Measurements from ENCODE around the gene APCDD1. TPM values are rescaled to one million over a fixed set of nuclear protein-coding genes. Genes with fewer than 3 reads are reported as not detected.

The APCDD1 gene
- total and polyA plus RNA-seq, 4 donors, result 0.51 to 2.8 (median 1.5) TPM

- H3K4me1 ChIP-seq (ENCODE audit: control insufficient read depth in 4 of 4, insufficient read depth in 4 of 4, low read length in 3 of 4), result no peaks in the 10 kb centered on the region
- H3K9ac ChIP-seq (ENCODE audit: low read depth in 1 of 2, low read length in 2 of 2), result no peak overlapping the region
- H3K9me3 ChIP-seq (ENCODE audit: control insufficient read depth in 4 of 4, low read length in 3 of 4), result no peaks in the 10 kb centered on the region
- H3K36me3 ChIP-seq (ENCODE audit: control insufficient read depth in 4 of 4, insufficient read depth in 3 of 4, low read depth in 1 of 4, low read length in 3 of 4), result no peaks in the 10 kb centered on the region
- H3K4me3 ChIP-seq (ENCODE audit: low read depth in 1 of 3, low read length in 3 of 3), result no peak overlapping the region
- TF ChIP-seq JUND (IDR thresholded peaks at IDR 0.05), result no peak
- TF ChIP-seq RAD21 (IDR thresholded peaks at IDR 0.05), result no peak
- no peak for TF ChIP-seq FOXA1 (IDR thresholded peaks at IDR 0.05)
- TF ChIP-seq GABPA (IDR thresholded peaks at IDR 0.05 in 1 of 2, conservative IDR thresholded peaks at IDR 0.05 in 1 of 2), result no peak
- TF ChIP-seq HNF4G (IDR thresholded peaks at IDR 0.05), result no peak
- no peak for TF ChIP-seq MAX (IDR thresholded peaks at IDR 0.05)
- H3K27me3 ChIP-seq (ENCODE audit: control insufficient read depth in 4 of 4, insufficient read depth in 4 of 4, low read length in 3 of 4), result peaks cover 0 to 4% (median 3%) of the 10 kb centered on the region in 4 donors
- no peak overlapping the region for H3K27ac ChIP-seq (ENCODE audit: low read depth in 1 of 2, low read length in 2 of 2)
- no peak for DNase-seq (ENCODE audit: low spot score)
Observed at GRCh38 chr18:10409041-10409440, 45.4 kb upstream of the APCDD1 start.

GRCh38 chr18:10410472-10411308 is 43.7 kb upstream of the APCDD1 start:
- Histone ChIP-seq H3K4me1 (ENCODE audit: control insufficient read depth in 4 of 4, insufficient read depth in 4 of 4, low read length in 3 of 4) (no peaks in the 10 kb centered on the region), H3K9me3 (ENCODE audit: control insufficient read depth in 4 of 4, low read length in 3 of 4) (no peaks in the 10 kb centered on the region), H3K4me3 (ENCODE audit: low read depth in 1 of 3, low read length in 3 of 3) (no peak overlapping the region), H3K36me3 (ENCODE audit: control insufficient read depth in 4 of 4, insufficient read depth in 3 of 4, low read depth in 1 of 4, low read length in 3 of 4) (no peaks in the 10 kb centered on the region), H3K9ac (ENCODE audit: low read depth in 1 of 2, low read length in 2 of 2) (no peak overlapping the region), H3K27me3 (ENCODE audit: control insufficient read depth in 4 of 4, insufficient read depth in 4 of 4, low read length in 3 of 4) (peaks cover 0 to 3% (median 1%) of the 10 kb centered on the region in 4 donors), H3K27ac (ENCODE audit: low read depth in 1 of 2, low read length in 2 of 2) (no peak overlapping the region)
- no peak for DNase-seq (ENCODE audit: low spot score)
- WGBS, result 74% methylated on average over 11 of the region's 11 CpGs
- TF ChIP-seq HNF4G (IDR thresholded peaks at IDR 0.05), result no peak
- no peak for TF ChIP-seq YY1 (IDR thresholded peaks at IDR 0.05)
- TF ChIP-seq EGR1 (IDR thresholded peaks at IDR 0.05; ENCODE audit: low read depth in 2 of 2), result no peak
- no peak for TF ChIP-seq REST (IDR thresholded peaks at IDR 0.05)
- no peak for TF ChIP-seq NR2F2 (IDR thresholded peaks at IDR 0.05)
- TF ChIP-seq RAD21 (IDR thresholded peaks at IDR 0.05), result no peak
- no peak for TF ChIP-seq JUND (IDR thresholded peaks at IDR 0.05)
- TF ChIP-seq GABPA (IDR thresholded peaks at IDR 0.05 in 1 of 2, conservative IDR thresholded peaks at IDR 0.05 in 1 of 2), result no peak
- TF ChIP-seq MAX (IDR thresholded peaks at IDR 0.05), result no peak
- no peak for TF ChIP-seq RXRA (IDR thresholded peaks at IDR 0.05)
- TF ChIP-seq SP1 (IDR thresholded peaks at IDR 0.05), result no peak
- no peak for TF ChIP-seq TAF1 (conservative IDR thresholded peaks at IDR 0.05)
- TF ChIP-seq FOXA2 (IDR thresholded peaks at IDR 0.05), result no peak
- no peak for TF ChIP-seq ATF3 (IDR thresholded peaks at IDR 0.05)
- no peak for TF ChIP-seq CTCF (IDR thresholded peaks at IDR 0.05; ENCODE audit: low read depth, low read length, missing input control)
- no peak for TF ChIP-seq ZBTB33 (IDR thresholded peaks at IDR 0.05)
- no peak for TF ChIP-seq FOXA1 (IDR thresholded peaks at IDR 0.05)
- TF ChIP-seq HNF4A (conservative IDR thresholded peaks at IDR 0.05), result no peak

Data from liver (tissue), 9 donors.